SK-N-SH (cell line): ENCODE results near the gene MBD3L5.

Experiments used
- TAF1 ChIP-seq: IDR thresholded peaks from 2 replicates; pipeline ENCODE4 v1.6.1; 2012; ENCODE audit warnings: low read depth, mild to moderate bottlenecking, low read length, moderate library complexity, borderline replicate concordance
- TF ChIP-seq, protein P1 (sequence below): fragments of 200-600 bp; sonication (generic); IDR thresholded peaks from 2 replicates; pipeline ENCODE4 v1.6.1; 2017; ENCODE audit warnings: antibody characterized with exemption, mild to moderate bottlenecking, moderate library complexity
- TF ChIP-seq, protein P2 (sequence below): IDR thresholded peaks from 2 replicates; pipeline ENCODE4 v1.6.1; 2012; ENCODE audit warnings: mild to moderate bottlenecking, low read depth, low read length, moderate library complexity

DNA sequence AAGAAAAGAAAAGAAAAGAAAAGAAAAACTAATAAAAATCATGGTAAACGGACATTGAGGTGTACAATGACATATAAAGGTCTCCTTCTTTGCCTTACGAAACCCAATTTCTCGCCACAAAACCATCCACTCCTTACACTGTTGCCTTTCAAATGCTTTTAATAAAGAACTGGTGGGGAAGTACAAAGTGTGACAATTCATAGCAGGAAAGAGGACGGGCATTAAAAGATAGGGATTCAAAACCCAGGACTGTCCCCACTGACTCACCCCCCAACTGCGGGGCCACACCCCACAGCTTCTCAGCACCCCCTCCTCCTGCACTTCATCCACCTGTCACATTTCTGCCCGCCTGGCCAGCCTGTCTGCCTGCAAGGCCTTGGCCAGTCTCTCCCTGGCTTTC is 11.6 kb upstream of the MBD3L5 start:
- TF ChIP-seq, protein P1, sequence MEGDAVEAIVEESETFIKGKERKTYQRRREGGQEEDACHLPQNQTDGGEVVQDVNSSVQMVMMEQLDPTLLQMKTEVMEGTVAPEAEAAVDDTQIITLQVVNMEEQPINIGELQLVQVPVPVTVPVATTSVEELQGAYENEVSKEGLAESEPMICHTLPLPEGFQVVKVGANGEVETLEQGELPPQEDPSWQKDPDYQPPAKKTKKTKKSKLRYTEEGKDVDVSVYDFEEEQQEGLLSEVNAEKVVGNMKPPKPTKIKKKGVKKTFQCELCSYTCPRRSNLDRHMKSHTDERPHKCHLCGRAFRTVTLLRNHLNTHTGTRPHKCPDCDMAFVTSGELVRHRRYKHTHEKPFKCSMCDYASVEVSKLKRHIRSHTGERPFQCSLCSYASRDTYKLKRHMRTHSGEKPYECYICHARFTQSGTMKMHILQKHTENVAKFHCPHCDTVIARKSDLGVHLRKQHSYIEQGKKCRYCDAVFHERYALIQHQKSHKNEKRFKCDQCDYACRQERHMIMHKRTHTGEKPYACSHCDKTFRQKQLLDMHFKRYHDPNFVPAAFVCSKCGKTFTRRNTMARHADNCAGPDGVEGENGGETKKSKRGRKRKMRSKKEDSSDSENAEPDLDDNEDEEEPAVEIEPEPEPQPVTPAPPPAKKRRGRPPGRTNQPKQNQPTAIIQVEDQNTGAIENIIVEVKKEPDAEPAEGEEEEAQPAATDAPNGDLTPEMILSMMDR = no peak
- TF ChIP-seq, protein P2, sequence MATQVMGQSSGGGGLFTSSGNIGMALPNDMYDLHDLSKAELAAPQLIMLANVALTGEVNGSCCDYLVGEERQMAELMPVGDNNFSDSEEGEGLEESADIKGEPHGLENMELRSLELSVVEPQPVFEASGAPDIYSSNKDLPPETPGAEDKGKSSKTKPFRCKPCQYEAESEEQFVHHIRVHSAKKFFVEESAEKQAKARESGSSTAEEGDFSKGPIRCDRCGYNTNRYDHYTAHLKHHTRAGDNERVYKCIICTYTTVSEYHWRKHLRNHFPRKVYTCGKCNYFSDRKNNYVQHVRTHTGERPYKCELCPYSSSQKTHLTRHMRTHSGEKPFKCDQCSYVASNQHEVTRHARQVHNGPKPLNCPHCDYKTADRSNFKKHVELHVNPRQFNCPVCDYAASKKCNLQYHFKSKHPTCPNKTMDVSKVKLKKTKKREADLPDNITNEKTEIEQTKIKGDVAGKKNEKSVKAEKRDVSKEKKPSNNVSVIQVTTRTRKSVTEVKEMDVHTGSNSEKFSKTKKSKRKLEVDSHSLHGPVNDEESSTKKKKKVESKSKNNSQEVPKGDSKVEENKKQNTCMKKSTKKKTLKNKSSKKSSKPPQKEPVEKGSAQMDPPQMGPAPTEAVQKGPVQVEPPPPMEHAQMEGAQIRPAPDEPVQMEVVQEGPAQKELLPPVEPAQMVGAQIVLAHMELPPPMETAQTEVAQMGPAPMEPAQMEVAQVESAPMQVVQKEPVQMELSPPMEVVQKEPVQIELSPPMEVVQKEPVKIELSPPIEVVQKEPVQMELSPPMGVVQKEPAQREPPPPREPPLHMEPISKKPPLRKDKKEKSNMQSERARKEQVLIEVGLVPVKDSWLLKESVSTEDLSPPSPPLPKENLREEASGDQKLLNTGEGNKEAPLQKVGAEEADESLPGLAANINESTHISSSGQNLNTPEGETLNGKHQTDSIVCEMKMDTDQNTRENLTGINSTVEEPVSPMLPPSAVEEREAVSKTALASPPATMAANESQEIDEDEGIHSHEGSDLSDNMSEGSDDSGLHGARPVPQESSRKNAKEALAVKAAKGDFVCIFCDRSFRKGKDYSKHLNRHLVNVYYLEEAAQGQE = no peak
- no peak for TF ChIP-seq TAF1
